D341Med (cell line): ENCODE measurements around the gene TRIM60.
"Not testable (repeated sequence)": the region's sequence is repeated elsewhere in the genome, so short reads cannot be mapped to it uniquely, and the experiment has no call there.

Experiments used
- DNase-seq: peaks from one replicate; pipeline ENCODE4 v3.0.0; 2012; ENCODE audit warnings: low spot score

The TRIM60 gene

GRCh38 chr4:165031436-165032211, at the start of gene TRIM60:
TRIM60 (plus strand) TSS chr4:165031999; CDS start chr4:165040073, 8,074 bp downstream.
- no peak for DNase-seq

DNA sequence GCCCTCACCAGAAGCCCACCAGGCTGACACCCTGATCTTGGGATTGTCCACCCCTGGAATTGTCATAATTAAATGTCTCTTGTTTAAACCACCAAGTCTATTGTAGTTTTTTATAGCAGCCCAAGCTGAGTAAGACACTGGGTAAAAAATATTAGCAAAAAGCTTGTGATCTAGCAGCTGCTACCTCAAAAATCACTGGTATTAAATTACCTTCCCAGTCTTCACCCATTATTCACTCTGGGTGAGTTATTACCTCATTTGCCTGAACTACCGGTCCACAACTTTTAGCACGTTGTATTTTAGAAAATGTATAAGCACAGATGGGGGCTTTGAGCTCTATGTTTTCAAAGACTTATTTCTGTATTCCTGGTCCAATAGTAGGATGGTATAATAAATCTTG, 42.3 kb upstream of the TRIM60 start:
- DNase-seq: no peak

DNA sequence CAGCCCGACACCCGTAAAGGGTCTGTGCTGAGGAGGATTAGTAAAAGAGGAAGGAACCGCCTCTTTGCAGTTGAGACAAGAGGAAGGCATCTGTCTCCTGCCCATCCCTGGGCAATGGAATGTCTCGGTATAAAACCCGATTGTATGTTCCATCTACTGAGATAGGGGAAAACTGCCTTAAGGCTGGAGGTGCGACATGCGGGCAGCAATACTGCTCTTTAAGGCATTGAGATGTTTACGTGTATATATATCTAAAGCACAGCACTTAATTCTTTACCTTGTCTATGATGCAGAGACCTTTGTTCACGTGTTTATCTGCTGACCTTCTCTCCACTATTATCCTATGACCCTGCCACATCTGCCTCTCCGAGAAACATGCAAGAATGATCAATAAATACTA, 41.0 kb upstream of the TRIM60 start:
- not testable (repeated sequence) for DNase-seq

DNA sequence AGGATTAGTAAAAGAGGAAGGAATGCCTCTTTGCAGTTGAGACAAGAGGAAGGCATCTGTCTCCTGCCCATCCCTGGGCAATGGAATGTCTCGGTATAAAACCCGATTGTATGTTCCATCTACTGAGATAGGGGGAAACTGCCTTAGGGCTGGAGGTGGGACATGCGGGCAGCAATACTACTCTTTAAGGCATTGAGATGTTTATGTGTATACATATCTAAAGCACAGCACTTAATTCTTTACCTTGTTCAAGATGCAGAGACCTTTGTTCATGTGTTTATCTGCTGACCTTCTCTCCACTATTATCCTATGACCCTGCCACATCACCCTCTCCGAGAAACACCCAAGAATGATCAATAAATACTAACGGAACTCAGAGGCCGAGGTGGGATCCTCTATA, 35.7 kb upstream of the TRIM60 start:
- not testable (repeated sequence) for DNase-seq

GRCh38 chr4:164997324-164997723, 34.5 kb upstream of the TRIM60 start:
- DNase-seq: no peak

GRCh38 chr4:164997941-164998340, 33.9 kb upstream of the TRIM60 start:
- DNase-seq: no peak

DNA sequence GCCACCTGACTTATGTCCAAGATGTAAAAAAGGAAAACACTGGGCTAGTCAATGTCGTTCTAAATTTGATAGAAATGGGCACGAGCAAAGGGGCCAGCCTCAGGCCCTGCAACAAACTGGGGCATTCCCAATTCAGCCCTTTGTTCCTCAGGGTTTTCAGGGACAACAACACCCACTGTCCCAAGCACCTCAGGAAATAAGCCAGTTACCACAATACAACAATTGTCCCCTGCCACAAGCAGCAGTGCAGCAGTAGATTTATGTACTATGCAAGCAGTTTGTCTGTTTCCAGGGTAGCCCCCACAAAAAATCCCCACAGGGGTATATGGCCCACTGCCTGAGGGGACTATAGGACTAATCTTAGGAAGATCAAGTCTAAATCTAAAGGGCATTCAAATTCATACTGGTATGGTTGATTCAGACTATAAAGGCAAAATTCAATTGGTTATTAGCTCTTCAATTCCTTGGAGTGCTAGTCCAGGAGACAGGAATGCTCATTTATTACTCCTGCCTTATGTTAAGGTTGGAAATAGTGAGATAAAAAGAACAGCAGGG, 33.2 kb upstream of the TRIM60 start:
- not testable (repeated sequence) for DNase-seq

DNA sequence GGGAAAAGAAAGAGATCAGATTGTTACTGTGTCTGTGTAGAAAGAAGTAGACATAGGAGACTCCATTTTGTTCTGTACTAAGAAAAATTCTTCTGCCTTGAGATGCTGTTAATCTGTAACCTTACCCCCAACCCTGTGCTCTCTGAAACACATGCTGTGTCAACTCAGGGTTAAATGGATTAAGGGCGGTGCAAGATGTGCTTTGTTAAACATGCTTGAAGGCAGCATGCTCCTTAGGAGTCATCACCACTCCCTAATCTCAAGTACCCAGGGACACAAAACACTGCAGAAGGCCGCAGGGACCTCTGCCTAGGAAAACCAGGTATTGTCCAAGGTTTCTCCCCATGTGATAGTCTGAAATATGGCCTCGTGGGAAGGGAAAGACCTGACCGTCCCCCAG, 29.8 kb upstream of the TRIM60 start:
- not testable (repeated sequence) for DNase-seq

DNA sequence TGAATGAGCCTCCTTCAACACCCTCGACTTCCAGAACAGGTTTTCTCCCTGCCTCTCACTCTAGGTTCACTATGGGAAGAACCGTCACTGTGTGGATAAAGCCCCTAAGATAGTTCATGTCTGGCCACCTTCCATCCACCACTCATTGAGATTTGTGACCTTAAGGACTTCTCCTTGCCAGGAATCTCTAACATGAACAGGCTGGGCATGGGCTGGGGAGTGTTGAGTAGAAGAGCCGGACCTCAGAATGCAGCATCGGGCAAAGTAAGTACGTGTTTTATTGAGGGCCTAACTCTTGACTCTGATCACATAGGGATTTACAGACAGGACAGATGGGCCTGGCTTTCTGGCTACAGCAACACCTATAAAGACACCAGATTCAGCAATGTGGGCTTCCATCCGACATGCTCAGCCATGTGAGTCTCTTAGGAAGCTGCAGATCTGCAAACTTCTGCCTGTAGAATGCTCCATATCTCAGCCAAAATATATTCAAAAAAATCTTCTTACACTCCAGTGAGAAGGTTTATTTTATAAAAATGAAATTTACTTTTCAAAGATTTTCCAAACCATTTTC, 26.4 kb upstream of the TRIM60 start:
- no peak for DNase-seq

DNA sequence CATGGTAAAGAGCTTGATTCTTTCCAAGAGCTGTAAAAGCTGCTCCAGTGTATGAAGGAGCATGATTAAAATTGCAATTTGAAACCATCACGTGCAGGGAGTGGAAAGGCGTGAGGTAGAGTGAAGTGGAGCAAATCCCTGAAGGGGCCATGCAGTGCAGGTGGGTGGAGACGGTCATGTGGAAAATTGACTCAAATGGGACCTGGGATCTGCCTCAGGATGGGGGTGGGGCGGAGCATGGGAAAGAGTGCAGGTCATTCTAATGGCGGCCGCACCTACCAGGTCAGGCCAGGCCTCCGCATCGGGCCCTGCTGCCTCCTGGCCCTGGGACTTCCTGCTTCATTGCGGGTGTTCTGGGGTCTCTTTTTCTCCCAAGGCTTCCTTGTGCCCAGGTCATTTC, 25.3 kb upstream of the TRIM60 start:
- DNase-seq: no peak

- no peak for DNase-seq
These were observed 24.9 kb upstream of the TRIM60 start for GRCh38 chr4:165006886-165007285.

- no peak for DNase-seq
These were observed 22.1 kb upstream of the TRIM60 start for GRCh38 chr4:165009493-165010227.

- DNase-seq: no peak
These were observed 21.3 kb upstream of the TRIM60 start for GRCh38 chr4:165010487-165010886.

GRCh38 chr4:165010991-165011390, 20.8 kb upstream of the TRIM60 start:
- no peak for DNase-seq

- no peak for DNase-seq
These were observed 20.4 kb upstream of the TRIM60 start for GRCh38 chr4:165011403-165011802.

DNA sequence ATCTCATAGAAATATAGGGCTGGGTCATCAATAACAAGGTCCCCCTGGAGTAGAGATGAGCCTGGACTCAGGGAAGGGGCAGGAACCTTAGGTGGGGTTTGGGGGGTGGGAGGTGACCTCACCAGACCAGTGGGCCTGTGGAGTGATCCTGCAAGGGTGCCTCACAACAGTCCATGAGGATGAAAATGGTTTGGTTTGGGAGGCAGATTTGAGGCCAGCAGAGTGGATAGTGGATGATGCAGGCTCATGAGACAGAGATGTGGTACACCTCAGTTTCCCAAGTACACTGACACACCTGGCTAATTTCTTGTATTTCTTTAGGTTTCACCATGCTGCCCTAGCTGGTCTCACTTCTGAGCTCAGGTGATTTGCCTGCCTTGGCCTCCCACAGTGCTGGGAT, 18.1 kb upstream of the TRIM60 start:
- DNase-seq: no peak

- DNase-seq: no peak
These were observed 14.8 kb upstream of the TRIM60 start for GRCh38 chr4:165016971-165017370.

GRCh38 chr4:165019995-165020394, 11.8 kb upstream of the TRIM60 start:
- not testable (repeated sequence) for DNase-seq

GRCh38 chr4:165025782-165026181, 6.0 kb upstream of the TRIM60 start:
- not testable (repeated sequence) for DNase-seq

DNA sequence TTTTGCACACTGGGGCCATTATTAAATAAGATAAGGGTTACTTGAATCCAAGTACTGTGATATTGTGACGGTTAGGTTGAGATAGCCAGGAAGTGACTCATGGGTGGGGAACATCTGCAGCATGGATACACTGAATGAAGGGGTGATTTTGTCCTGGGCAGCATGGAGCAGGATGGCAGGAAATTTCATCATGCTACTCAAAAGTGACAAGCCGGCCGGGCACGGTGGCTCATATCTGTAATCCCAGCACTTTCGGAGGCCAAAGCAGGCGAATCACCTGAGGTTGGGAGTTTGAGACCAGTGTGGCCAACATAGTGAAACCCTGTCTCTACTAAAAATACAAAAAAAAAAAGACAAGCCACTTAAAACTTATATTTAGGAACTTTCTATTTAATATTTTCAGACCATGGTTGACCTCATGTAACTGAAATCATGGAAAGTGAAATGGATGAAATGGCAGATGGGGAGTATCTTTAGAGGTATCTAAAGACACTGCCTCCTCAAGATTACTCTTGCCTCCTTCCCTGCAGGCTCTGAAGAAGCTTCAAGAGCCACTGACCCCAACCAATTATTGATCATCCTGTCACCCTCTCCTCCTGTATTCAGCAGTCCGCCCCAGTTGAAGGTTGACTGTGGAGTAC, 3.9 kb upstream of the TRIM60 start:
- no peak for DNase-seq

DNA sequence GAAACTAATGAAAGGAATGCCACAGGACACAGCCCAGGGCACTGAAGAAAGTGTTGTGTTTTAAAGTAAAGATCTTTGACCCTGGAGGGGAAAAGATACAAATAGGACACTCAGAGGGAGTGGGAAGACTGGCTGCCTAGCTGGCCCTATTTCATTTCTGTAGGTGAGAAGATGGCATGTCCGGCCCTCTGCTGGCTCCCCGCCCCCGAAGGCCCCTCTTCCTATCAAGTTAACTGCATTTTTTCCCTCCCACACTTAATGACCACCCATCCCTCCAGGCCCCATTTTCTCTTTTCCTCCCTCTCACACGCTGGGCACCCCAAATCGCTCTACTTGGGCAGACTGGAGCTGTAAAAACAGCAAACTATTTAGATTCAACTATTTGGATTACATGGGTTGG, 16.4 kb downstream of the TRIM60 start:
- DNase-seq: no peak

- no peak for DNase-seq
These were observed 20.8 kb downstream of the TRIM60 start for GRCh38 chr4:165052627-165053026.
